Measurements from ENCODE around the gene SNX6. TPM values are rescaled to one million over a fixed set of nuclear protein-coding genes. Genes with fewer than 3 reads are reported as not detected.
"Not testable (repeated sequence)": the region's sequence is repeated elsewhere in the genome, so short reads cannot be mapped to it uniquely, and the experiment has no call there.

SNX6 gene
- polyA plus RNA-seq, 3 donors, result 46.7 to 115 (median 114) TPM

GRCh38 chr14:34527591-34527990 lies 102.4 kb downstream of the SNX6 start:
- Histone ChIP-seq H3K9ac (ENCODE audit: insufficient read depth, low read length, poor library complexity, severe bottlenecking) (no peak overlapping the region), H3K9me3 (replicated peaks in 1 of 2; ENCODE audit: control insufficient read depth in 1 of 2, insufficient read depth in 1 of 2, low read length in 2 of 2) (no peaks in the 10 kb centered on the region), H3K27me3 (ENCODE audit: control insufficient read depth in 2 of 2, insufficient read depth in 2 of 2, low read length in 2 of 2) (no peaks in the 10 kb centered on the region), H3K79me2 (ENCODE audit: insufficient read depth, low read length) (no peaks in the 10 kb centered on the region), H4K20me1 (ENCODE audit: insufficient read depth, low read length) (no peaks in the 10 kb centered on the region), H3K27ac (ENCODE audit: low read depth in 1 of 2, low read length in 2 of 2) (no peak overlapping the region), H2AFZ (ENCODE audit: insufficient read depth, low read depth, low read length, poor library complexity, severe bottlenecking) (no peak overlapping the region), H3K4me3 (replicated peaks in 1 of 3; ENCODE audit: low read depth in 2 of 3, low read length in 3 of 3) (no peak overlapping the region), H3K4me2 (replicated peaks; ENCODE audit: extremely low read depth, low read length, poor library complexity, severe bottlenecking) (no peak overlapping the region), H3K4me1 (ENCODE audit: control insufficient read depth in 1 of 2, insufficient read depth in 2 of 2, low read length in 2 of 2) (no peaks in the 10 kb centered on the region), H3K36me3 (replicated peaks in 1 of 2; ENCODE audit: control insufficient read depth in 1 of 2, insufficient read depth in 2 of 2, low read length in 2 of 2) (peaks cover 88 to 96% of the 10 kb centered on the region in 2 donors)
- Mint-ChIP-seq H3K27ac (no peak overlapping the region), H3K36me3 (peaks cover 64 to 100% of the 10 kb centered on the region in 2 donors), H3K4me3 (no peak overlapping the region), H3K4me1 (no peaks in the 10 kb centered on the region), H3K27me3 (ENCODE audit: low read depth in 3 of 3) (peaks cover 0 to 4% (median 0%) of the 10 kb centered on the region in 3 donors), H3K9me3 (no peaks in the 10 kb centered on the region)
- DNase-seq, result no peak
- 100% methylated on average over 1 of the region's 1 CpG for WGBS (ENCODE audit: insufficient coverage)
- no peak for TF ChIP-seq CTCF (IDR thresholded peaks at IDR 0.05)
- intact Hi-C loops (cut with micrococcal nuclease), result loop anchor here in 1 of 2 donors (10.0 kb wide), 1 partner anchor 67 kb away; no protein-coding TSS in a partner anchor

- not testable (repeated sequence) for H2AFZ ChIP-seq (ENCODE audit: insufficient read depth, low read depth, low read length, poor library complexity, severe bottlenecking); H3K27me3 ChIP-seq (ENCODE audit: control insufficient read depth in 2 of 2, insufficient read depth in 2 of 2, low read length in 2 of 2); H3K4me3 Mint-ChIP-seq; H3K27ac ChIP-seq (ENCODE audit: low read depth in 1 of 2, low read length in 2 of 2); DNase-seq; H3K27me3 Mint-ChIP-seq (ENCODE audit: low read depth in 3 of 3); H3K4me2 ChIP-seq (replicated peaks; ENCODE audit: extremely low read depth, low read length, poor library complexity, severe bottlenecking); H3K4me1 Mint-ChIP-seq; H4K20me1 ChIP-seq (ENCODE audit: insufficient read depth, low read length); H3K79me2 ChIP-seq (ENCODE audit: insufficient read depth, low read length); H3K4me3 ChIP-seq (replicated peaks in 1 of 3; ENCODE audit: low read depth in 2 of 3, low read length in 3 of 3); H3K4me1 ChIP-seq (ENCODE audit: control insufficient read depth in 1 of 2, insufficient read depth in 2 of 2, low read length in 2 of 2); H3K9me3 ChIP-seq (replicated peaks in 1 of 2; ENCODE audit: control insufficient read depth in 1 of 2, insufficient read depth in 1 of 2, low read length in 2 of 2); H3K9me3 Mint-ChIP-seq; H3K9ac ChIP-seq (ENCODE audit: insufficient read depth, low read length, poor library complexity, severe bottlenecking)
- intact Hi-C loops (cut with micrococcal nuclease), result loop anchor here in 1 of 2 donors (10.0 kb wide), 1 partner anchor 71 kb away; no protein-coding TSS in a partner anchor
- Mint-ChIP-seq H3K27ac (peak overlapping the region in 1 of 7 donors; percentile 1), H3K36me3 (peaks cover 69 to 100% of the 10 kb centered on the region in 2 donors)
- peaks cover 90 to 97% of the 10 kb centered on the region in 2 donors for H3K36me3 ChIP-seq (replicated peaks in 1 of 2; ENCODE audit: control insufficient read depth in 1 of 2, insufficient read depth in 2 of 2, low read length in 2 of 2)
- WGBS (ENCODE audit: insufficient coverage), result 94% methylated on average over 3 of the region's 8 CpGs
Measured at GRCh38 chr14:34524216-34524615, 105.7 kb downstream of the SNX6 start.
